ENCODE data around the gene NHP2. TPM values are rescaled to one million over a fixed set of nuclear protein-coding genes. Genes with fewer than 3 reads are reported as not detected.

The NHP2 gene
- total and polyA plus RNA-seq, 12 donors = 65.2 to 269 (median 122) TPM

GRCh38 chr5:178117923-178118701, 35.6 kb downstream of the NHP2 start:
- Histone ChIP-seq H3K4me3 (no peak overlapping the region), H3K9me3 (replicated peaks in 1 of 3) (no peaks in the 10 kb centered on the region), H3K4me1 (replicated peaks in 1 of 2) (peaks cover 10 to 18% of the 10 kb centered on the region in 2 donors), H3K27ac (no peak overlapping the region), H3K36me3 (replicated peaks in 1 of 2) (no peaks in the 10 kb centered on the region), H3K27me3 (peaks cover 16% of the 10 kb centered on the region)
- TF ChIP-seq CTCF (IDR thresholded peaks at IDR 0.05) (no peak), POLR2A (IDR thresholded peaks at IDR 0.05) (no peak)
- 71 to 78% (median 75%) methylated on average over 15 to 18 of the region's 18 CpGs for WGBS, 4 donors
- intact Hi-C loops (cut with DNase I) = no loop called here
- no peak for DNase-seq

GRCh38 chr5:178116143-178116885, 37.4 kb downstream of the NHP2 start:
- TF ChIP-seq CTCF (IDR thresholded peaks at IDR 0.05) (no peak), POLR2A (IDR thresholded peaks at IDR 0.05) (no peak)
- H3K36me3 ChIP-seq (replicated peaks in 1 of 2) = no peaks in the 10 kb centered on the region
- no peak for DNase-seq
- intact Hi-C loops (cut with DNase I) = no loop called here
- H3K9me3 ChIP-seq (replicated peaks in 1 of 3) = no peaks in the 10 kb centered on the region
- no peak overlapping the region for H3K4me3 ChIP-seq
- H3K27ac ChIP-seq = no peak overlapping the region
- peaks cover 10 to 14% of the 10 kb centered on the region in 2 donors for H3K4me1 ChIP-seq (replicated peaks in 1 of 2)
- 28 to 33% (median 30%) methylated on average over 14 to 22 of the region's 22 CpGs for WGBS, 4 donors
- H3K27me3 ChIP-seq = peaks cover 16% of the 10 kb centered on the region

GRCh38 chr5:178115814-178116142, 37.9 kb downstream of the NHP2 start:
- intact Hi-C loops (cut with DNase I) = no loop called here

More at GRCh38 chr5:178115814-178116142, 37.9 kb downstream of the NHP2 start:
- no peak overlapping the region for H3K27ac ChIP-seq
- H3K27me3 ChIP-seq = peaks cover 16% of the 10 kb centered on the region
- TF ChIP-seq POLR2A (IDR thresholded peaks at IDR 0.05) (no peak), CTCF (IDR thresholded peaks at IDR 0.05) (no peak)
- H3K36me3 ChIP-seq (replicated peaks in 1 of 2) = no peaks in the 10 kb centered on the region
- 45 to 58% (median 50%) methylated on average over 5 to 7 of the region's 7 CpGs for WGBS, 4 donors
- no peak for DNase-seq
- H3K4me3 ChIP-seq = no peak overlapping the region
- H3K4me1 ChIP-seq (replicated peaks in 1 of 2) = peaks cover 10 to 13% of the 10 kb centered on the region in 2 donors
- no peaks in the 10 kb centered on the region for H3K9me3 ChIP-seq (replicated peaks in 1 of 3)

All from adrenal gland (tissue), 12 donors.